Adipocyte (in vitro differentiated cells): Measurements from ENCODE around the gene IKZF1.
"Not testable (repeated sequence)": the region's sequence is repeated elsewhere in the genome, so short reads cannot be mapped to it uniquely, and the experiment has no call there.

Experiments used
- DNase-seq: peaks from one replicate; pipeline ENCODE4 v3.0.0-alpha.2; 2015; ENCODE audit warnings: low read depth
- H3K27me3 ChIP-seq: replicated peaks from 2 replicates; pipeline ENCODE4 v1.7.0; 2013; ENCODE audit warnings: mild to moderate bottlenecking, low read length, moderate library complexity; ENCODE audit not compliant: control insufficient read depth, insufficient read depth
- H3K36me3 ChIP-seq: 2 replicates; pipeline ENCODE4 v1.7.0; 2013; ENCODE audit warnings: low read length, mild to moderate bottlenecking, moderate library complexity; ENCODE audit not compliant: control insufficient read depth, insufficient read depth, severe bottlenecking
- H3K4me1 ChIP-seq: 2 replicates; pipeline ENCODE4 v1.7.0; 2013; ENCODE audit warnings: mild to moderate bottlenecking, low read length, moderate library complexity; ENCODE audit not compliant: control insufficient read depth, insufficient read depth
- H3K4me3 ChIP-seq: 2 replicates; pipeline ENCODE4 v1.7.0; 2013; ENCODE audit warnings: mild to moderate bottlenecking, low read length, moderate library complexity
- H3K9ac ChIP-seq: 2 replicates; pipeline ENCODE4 v1.7.0; 2013; ENCODE audit warnings: mild to moderate bottlenecking, low read length, moderate library complexity
- H3K9me3 ChIP-seq: 2 replicates; pipeline ENCODE4 v1.7.0; 2013; ENCODE audit warnings: mild to moderate bottlenecking, low read length, moderate library complexity; ENCODE audit not compliant: control insufficient read depth

The IKZF1 gene

GRCh38 chr7:50330696-50331095 lies 26.2 kb downstream of the IKZF1 start:
- Histone ChIP-seq H3K4me3 (no peak overlapping the region), H3K9ac (no peak overlapping the region), H3K4me1 (no peaks in the 10 kb centered on the region), H3K9me3 (no peaks in the 10 kb centered on the region), H3K27me3 (peaks cover 40% of the 10 kb centered on the region), H3K36me3 (no peaks in the 10 kb centered on the region)
- DNase-seq = no peak

GRCh38 chr7:50331564-50332208 lies 27.2 kb downstream of the IKZF1 start:
- H3K4me3 ChIP-seq = no peak overlapping the region

GRCh38 chr7:50332241-50333165 lies 28.0 kb downstream of the IKZF1 start:
- Histone ChIP-seq H3K27me3 (peaks cover 36% of the 10 kb centered on the region), H3K4me1 (no peaks in the 10 kb centered on the region), H3K36me3 (no peaks in the 10 kb centered on the region), H3K9ac (no peak overlapping the region), H3K9me3 (no peaks in the 10 kb centered on the region), H3K4me3 (no peak overlapping the region)
- no peak for DNase-seq

More at GRCh38 chr7:50331564-50332208, 27.2 kb downstream of the IKZF1 start:
- Histone ChIP-seq H3K4me1 (no peaks in the 10 kb centered on the region), H3K27me3 (peaks cover 36% of the 10 kb centered on the region), H3K9ac (no peak overlapping the region), H3K36me3 (no peaks in the 10 kb centered on the region), H3K9me3 (no peaks in the 10 kb centered on the region)
- DNase-seq = no peak

GRCh38 chr7:50333221-50333651 lies 28.7 kb downstream of the IKZF1 start:
- Histone ChIP-seq H3K36me3 (no peaks in the 10 kb centered on the region), H3K9me3 (no peaks in the 10 kb centered on the region), H3K4me1 (no peaks in the 10 kb centered on the region), H3K4me3 (no peak overlapping the region), H3K27me3 (peaks cover 36% of the 10 kb centered on the region), H3K9ac (no peak overlapping the region)
- DNase-seq = no peak

DNA sequence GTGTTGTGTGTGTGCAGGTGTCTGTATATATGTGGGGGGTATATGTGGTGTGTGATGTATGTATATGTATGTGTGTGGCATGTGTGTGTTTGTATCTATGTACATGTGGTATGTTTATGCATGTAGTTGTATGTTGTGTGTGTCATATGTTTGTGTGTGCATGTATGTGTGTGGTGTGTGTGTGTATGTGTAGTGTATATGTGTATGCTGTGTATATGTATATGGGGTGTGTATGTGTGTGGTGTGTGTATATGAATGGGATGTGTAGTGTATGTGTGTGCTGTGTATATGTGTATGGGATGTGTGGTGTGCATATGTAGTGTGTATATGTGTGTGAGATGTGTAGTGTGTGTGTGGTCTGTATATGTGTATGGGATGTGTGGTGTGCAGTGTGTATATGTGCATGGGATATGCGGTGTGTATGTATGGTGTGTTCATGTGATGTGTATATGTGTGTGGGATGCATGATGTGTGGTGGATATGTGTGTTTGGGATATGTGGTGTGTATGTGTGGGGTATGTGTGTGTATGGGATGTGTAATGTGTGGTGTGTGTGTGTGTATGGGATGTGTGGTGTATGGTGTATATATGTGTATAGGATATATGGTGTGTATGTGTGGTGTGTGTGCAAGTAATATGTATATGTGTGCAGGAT lies 30.0 kb downstream of the IKZF1 start:
- Histone ChIP-seq H3K4me3 (no peak overlapping the region), H3K36me3 (no peaks in the 10 kb centered on the region), H3K27me3 (peaks cover 33% of the 10 kb centered on the region), H3K9ac (no peak overlapping the region), H3K4me1 (no peaks in the 10 kb centered on the region), H3K9me3 (no peaks in the 10 kb centered on the region)
- DNase-seq = no peak

- no peaks in the 10 kb centered on the region for H3K9me3 ChIP-seq
- H3K36me3 ChIP-seq = no peaks in the 10 kb centered on the region
Observed at GRCh38 chr7:50335230-50335794, 30.8 kb downstream of the IKZF1 start.

DNA sequence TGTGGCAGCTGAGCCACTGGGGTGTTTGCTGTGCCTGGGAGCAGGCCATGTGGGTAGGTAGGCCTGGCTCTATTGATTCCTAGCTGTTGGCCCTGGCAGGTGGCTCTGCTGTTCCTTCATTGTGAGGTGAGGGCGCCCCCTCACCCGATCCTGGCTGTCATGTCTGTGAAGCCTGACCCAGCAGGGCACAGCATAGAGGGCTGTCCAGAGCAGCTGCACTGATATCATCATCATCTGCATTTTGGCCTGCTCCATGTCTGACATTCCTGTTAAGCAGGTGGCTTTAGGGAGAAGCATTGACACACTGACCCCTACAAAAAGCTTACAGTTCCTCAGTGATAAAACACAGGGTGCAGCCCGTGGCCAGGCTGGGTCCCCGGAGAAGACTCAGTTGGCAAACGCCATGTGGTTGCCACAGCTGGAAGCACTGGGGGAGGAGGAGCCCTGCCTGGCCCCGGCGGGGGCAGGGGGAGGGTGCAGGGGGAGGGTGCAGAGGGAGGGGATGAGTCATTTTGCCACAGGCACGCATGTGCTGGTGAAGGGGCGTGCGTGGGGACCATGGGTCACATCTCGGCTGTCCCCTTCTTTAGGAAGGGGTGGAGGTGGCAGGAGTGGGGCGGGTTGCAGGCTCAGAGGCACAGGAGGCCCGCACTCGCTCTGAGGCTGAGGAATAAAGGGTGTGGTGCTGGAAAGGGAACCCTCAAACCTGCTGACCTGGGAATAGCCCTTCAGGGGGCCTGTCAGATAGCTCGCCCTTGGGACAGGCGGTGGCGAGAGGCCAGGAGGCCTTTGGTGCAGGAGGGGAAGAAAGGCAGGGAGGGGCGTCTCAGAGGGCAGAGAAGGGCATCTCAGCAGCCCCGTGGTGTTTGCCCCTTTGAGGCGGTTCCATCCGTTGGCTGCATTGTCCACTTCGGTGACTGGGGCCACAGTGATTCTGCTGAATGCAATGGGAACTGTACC lies 31.6 kb downstream of the IKZF1 start:
- Histone ChIP-seq H3K9me3 (no peaks in the 10 kb centered on the region), H3K4me3 (no peak overlapping the region), H3K9ac (no peak overlapping the region), H3K27me3 (peaks cover 27% of the 10 kb centered on the region), H3K4me1 (no peaks in the 10 kb centered on the region), H3K36me3 (no peaks in the 10 kb centered on the region)
- no peak for DNase-seq

More at GRCh38 chr7:50335230-50335794, 30.8 kb downstream of the IKZF1 start:
- no peak overlapping the region for H3K4me3 ChIP-seq
- no peaks in the 10 kb centered on the region for H3K4me1 ChIP-seq
- H3K9ac ChIP-seq = no peak overlapping the region
- peaks cover 28% of the 10 kb centered on the region for H3K27me3 ChIP-seq
- no peak for DNase-seq

GRCh38 chr7:50336894-50337703 lies 32.6 kb downstream of the IKZF1 start:
- H3K9ac ChIP-seq = no peak overlapping the region
- H3K27me3 ChIP-seq = peaks cover 29% of the 10 kb centered on the region
- no peaks in the 10 kb centered on the region for H3K4me1 ChIP-seq
- no peaks in the 10 kb centered on the region for H3K9me3 ChIP-seq
- H3K4me3 ChIP-seq = no peak overlapping the region
- DNase-seq = no peak
- no peaks in the 10 kb centered on the region for H3K36me3 ChIP-seq

GRCh38 chr7:50339472-50339871 lies 35.0 kb downstream of the IKZF1 start:
- H3K9ac ChIP-seq, H3K4me3 ChIP-seq, H3K36me3 ChIP-seq, H3K9me3 ChIP-seq, DNase-seq, H3K4me1 ChIP-seq: not testable (repeated sequence)
- H3K27me3 ChIP-seq = peaks cover 26% of the 10 kb centered on the region
